SK-N-SH treated with all-trans-retinoic acid at 6 μM for 48 hours (cell line): Measurements from ENCODE around the gene DGKG.

Experiments used
- BACH2 ChIP-seq: fragments of 250-450 bp; sonication (Bioruptor Pico); IDR thresholded peaks from 2 replicates; pipeline ENCODE4 v1.9.0; 2021; ENCODE audit warnings: mild to moderate bottlenecking, borderline replicate concordance
- CSDC2 ChIP-seq: fragments of 250-450 bp; sonication (Bioruptor Pico); IDR thresholded peaks from 2 replicates; pipeline ENCODE4 v1.5.0; 2020; ENCODE audit warnings: mild to moderate bottlenecking, moderate library complexity
- GLIS3 ChIP-seq: fragments of 250-450 bp; sonication (Bioruptor Pico); IDR thresholded peaks from 2 replicates; pipeline ENCODE4 v1.5.0; 2020; ENCODE audit warnings: mild to moderate bottlenecking, moderate library complexity
- PATZ1 ChIP-seq: fragments of 250-450 bp; sonication (Bioruptor Pico); IDR thresholded peaks from 2 replicates; pipeline ENCODE4 v1.8.0; 2020; ENCODE audit warnings: mild to moderate bottlenecking, moderate library complexity, borderline replicate concordance
- PPARA ChIP-seq: fragments of 250-450 bp; sonication (Bioruptor Pico); IDR thresholded peaks from 2 replicates; pipeline ENCODE4 v1.5.0; 2020; ENCODE audit warnings: mild to moderate bottlenecking, borderline replicate concordance
- SNAI2 ChIP-seq: fragments of 250-450 bp; sonication (Bioruptor Pico); IDR thresholded peaks from 2 replicates; pipeline ENCODE4 v1.5.0; 2020; ENCODE audit warnings: mild to moderate bottlenecking, moderate library complexity
- TF ChIP-seq, protein P1 (sequence below): fragments of 250-450 bp; sonication (Bioruptor Pico); IDR thresholded peaks from 2 replicates; pipeline ENCODE4 v1.5.1; 2020; ENCODE audit warnings: low read depth, mild to moderate bottlenecking, moderate library complexity

- no peak for TF ChIP-seq GLIS3 (CRISPR knock-in tag)
- TF ChIP-seq CSDC2 (CRISPR knock-in tag): no peak
- TF ChIP-seq BACH2: no peak
- TF ChIP-seq SNAI2 (CRISPR knock-in tag): no peak
- TF ChIP-seq PATZ1 (CRISPR knock-in tag): no peak
- TF ChIP-seq, protein P1, sequence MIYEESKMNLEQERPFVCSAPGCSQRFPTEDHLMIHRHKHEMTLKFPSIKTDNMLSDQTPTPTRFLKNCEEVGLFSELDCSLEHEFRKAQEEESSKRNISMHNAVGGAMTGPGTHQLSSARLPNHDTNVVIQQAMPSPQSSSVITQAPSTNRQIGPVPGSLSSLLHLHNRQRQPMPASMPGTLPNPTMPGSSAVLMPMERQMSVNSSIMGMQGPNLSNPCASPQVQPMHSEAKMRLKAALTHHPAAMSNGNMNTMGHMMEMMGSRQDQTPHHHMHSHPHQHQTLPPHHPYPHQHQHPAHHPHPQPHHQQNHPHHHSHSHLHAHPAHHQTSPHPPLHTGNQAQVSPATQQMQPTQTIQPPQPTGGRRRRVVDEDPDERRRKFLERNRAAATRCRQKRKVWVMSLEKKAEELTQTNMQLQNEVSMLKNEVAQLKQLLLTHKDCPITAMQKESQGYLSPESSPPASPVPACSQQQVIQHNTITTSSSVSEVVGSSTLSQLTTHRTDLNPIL (CRISPR knock-in tag): no peak
- no peak for TF ChIP-seq PPARA
Observed at GRCh38 chr3:186257866-186258265, 104.2 kb downstream of the DGKG start.
